ENCODE results near the gene CCDC167. TPM values are rescaled to one million over a fixed set of nuclear protein-coding genes. Genes with fewer than 3 reads are reported as not detected.

The CCDC167 gene
- total and polyA plus RNA-seq, 2 of the 8 experiments (the other 6 are each of a cell fraction or from before 2014, with no cell fraction given): 11.0 to 26.5 TPM

- Histone ChIP-seq H2BK12ac (ENCODE audit: low read depth, low read length) (no peak overlapping the region), H3K79me1 (ENCODE audit: low read depth, low read length) (no peaks in the 10 kb centered on the region), H2BK20ac (ENCODE audit: low read length) (no peak overlapping the region), H2BK15ac (ENCODE audit: low read length) (no peak overlapping the region), H3K56ac (replicated peaks; ENCODE audit: insufficient read length, low read depth, low read length) (no peak overlapping the region), H2BK5ac (ENCODE audit: low read depth, low read length) (no peak overlapping the region), H3K36me3 (ENCODE audit: control insufficient read depth in 2 of 4, insufficient read depth in 4 of 4, low read length in 3 of 4) (no peaks in the 10 kb centered on the region), H3K27me3 (replicated peaks in 1 of 4; ENCODE audit: control insufficient read depth in 3 of 4, extremely low read depth in 1 of 4, insufficient read depth in 3 of 4, low read length in 3 of 4) (no peaks in the 10 kb centered on the region; a peak in 1 of 7 replicates), H3K79me2 (ENCODE audit: control insufficient read depth in 1 of 2, insufficient read depth in 2 of 2, low read length in 2 of 2) (no peaks in the 10 kb centered on the region), H4K20me1 (replicated peaks in 1 of 2; ENCODE audit: control insufficient read depth in 1 of 2, insufficient read depth in 2 of 2, low read length in 2 of 2) (no peaks in the 10 kb centered on the region), H4K8ac (ENCODE audit: extremely low read depth, insufficient read depth, low read length) (no peak overlapping the region), H4K5ac (ENCODE audit: insufficient read length, low read depth, low read length) (no peak overlapping the region), H3K4me3 (ENCODE audit: extremely low read depth in 1 of 4, insufficient read depth in 2 of 4, low read depth in 3 of 4, low read length in 4 of 4) (no peak overlapping the region), H3K23ac (ENCODE audit: insufficient read length) (no peak overlapping the region), H3K23me2 (ENCODE audit: low read depth, low read length) (no peaks in the 10 kb centered on the region), H4K91ac (replicated peaks; ENCODE audit: insufficient read length, low read length) (no peak overlapping the region), H3K14ac (ENCODE audit: insufficient read length) (no peak overlapping the region), H3K9me3 (ENCODE audit: insufficient read depth in 2 of 2, low read depth in 1 of 2, low read length in 1 of 2) (no peaks in the 10 kb centered on the region), H3K18ac (ENCODE audit: extremely low read depth, low read length) (no peak overlapping the region), H2AK5ac (ENCODE audit: low read depth, low read length) (no peak overlapping the region), H3K27ac (ENCODE audit: low read depth, low read length) (no peak overlapping the region), H3K9ac (replicated peaks in 1 of 4; ENCODE audit: extremely low read depth in 1 of 4, low read depth in 3 of 4, low read length in 3 of 4) (no peak overlapping the region), H2AFZ (ENCODE audit: low read length) (no peak overlapping the region), H3K4me1 (replicated peaks in 1 of 4; ENCODE audit: control insufficient read depth in 3 of 4, insufficient read depth in 4 of 4, low read length in 3 of 4) (no peaks in the 10 kb centered on the region; a peak in 1 of 7 replicates), H2BK120ac (replicated peaks; ENCODE audit: low read depth, low read length) (no peak overlapping the region), H3K4ac (replicated peaks; ENCODE audit: insufficient read length, low read depth, low read length) (no peak overlapping the region), H3K4me2 (ENCODE audit: insufficient read depth in 1 of 2, low read depth in 2 of 2, low read length in 2 of 2) (no peak overlapping the region)
- no peak for DNase-seq (ENCODE audit: low read depth in 1 of 2, low spot score in 2 of 2)
- WGBS, 2 experiments (ENCODE audit: extremely low coverage in 1 of 2, insufficient coverage in 1 of 2, insufficient read length in 1 of 2, insufficient replicate concordance in 2 of 2, low coverage in 1 of 2, low lambda C conversion rate in 2 of 2, missing lambda C conversion rate in 1 of 2): 75% methylated on average over 7 of the region's 7 CpGs; no CpG with 5 or more reads in 1 of the 2 experiments
- ChIA-PET POLR2A (ENCODE audit: partially characterized antibody) (interaction anchor here (0.6 kb wide), 1 partner anchor 8 kb away, joined by 3 read pairs; no protein-coding TSS in a partner anchor), CTCF (ENCODE audit: partially characterized antibody) (interaction anchor here (0.6 to 5.5 kb wide), 6 partner anchors 11 to 454 kb away, joined by 3 to 68 read pairs (median 14); no protein-coding TSS in a partner anchor)
- FAIRE-seq: no peak
- no peak for TF ChIP-seq USF2 (IDR thresholded peaks at IDR 0.05; ENCODE audit: low read length)
- no peak for TF ChIP-seq HDAC2 (IDR thresholded peaks at IDR 0.05; ENCODE audit: borderline replicate concordance in 1 of 2, low read depth in 2 of 2, low read length in 2 of 2)
- TF ChIP-seq MAFK (IDR thresholded peaks at IDR 0.05; ENCODE audit: low read depth, low read length): no peak
- TF ChIP-seq ASH2L (IDR thresholded peaks at IDR 0.05; ENCODE audit: low read length): no peak
- no peak for TF ChIP-seq CBX8 (IDR thresholded peaks at IDR 0.05; ENCODE audit: borderline replicate concordance, low read depth, low read length)
- no peak for TF ChIP-seq JUN (IDR thresholded peaks at IDR 0.05; ENCODE audit: low read depth, low read length)
- TF ChIP-seq ZNF274 (IDR thresholded peaks at IDR 0.05; ENCODE audit: borderline replicate concordance, extremely low read depth, low read length): no peak
- no peak for TF ChIP-seq CTBP2 (IDR thresholded peaks at IDR 0.05; ENCODE audit: borderline replicate concordance, insufficient read depth, insufficient read length, low read length)
- no peak for TF ChIP-seq GTF2F1 (IDR thresholded peaks at IDR 0.05; ENCODE audit: borderline replicate concordance, low read depth, low read length)
- TF ChIP-seq PHF8 (conservative IDR thresholded peaks at IDR 0.05; ENCODE audit: low read depth, low read length): no peak
- no peak for TF ChIP-seq GABPA (IDR thresholded peaks at IDR 0.05; ENCODE audit: borderline replicate concordance, insufficient read depth, low read length)
Measured at GRCh38 chr6:37549154-37549553, 49.5 kb upstream of the CCDC167 start.
